ENCODE data around the gene CADPS.

DNA sequence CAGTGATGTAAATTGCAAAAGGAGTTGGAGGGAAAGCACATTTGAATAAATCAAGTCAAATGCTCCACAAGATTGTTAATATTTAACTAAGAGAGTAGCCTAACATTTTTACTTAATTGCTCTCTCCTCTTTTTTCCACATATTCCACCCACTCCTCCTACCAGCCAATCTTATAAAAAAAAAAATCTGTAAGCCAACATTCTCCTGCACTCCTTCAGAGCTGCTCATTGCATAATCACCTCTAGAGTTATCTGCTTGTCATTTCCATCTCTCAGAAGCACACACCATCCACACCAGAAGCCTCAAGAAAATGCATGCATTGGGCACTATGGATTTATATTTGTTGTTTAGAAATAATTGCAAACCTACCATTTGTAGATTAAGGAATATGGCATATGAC, 64.1 kb downstream of the CADPS start:
- TF ChIP-seq, protein P1, sequence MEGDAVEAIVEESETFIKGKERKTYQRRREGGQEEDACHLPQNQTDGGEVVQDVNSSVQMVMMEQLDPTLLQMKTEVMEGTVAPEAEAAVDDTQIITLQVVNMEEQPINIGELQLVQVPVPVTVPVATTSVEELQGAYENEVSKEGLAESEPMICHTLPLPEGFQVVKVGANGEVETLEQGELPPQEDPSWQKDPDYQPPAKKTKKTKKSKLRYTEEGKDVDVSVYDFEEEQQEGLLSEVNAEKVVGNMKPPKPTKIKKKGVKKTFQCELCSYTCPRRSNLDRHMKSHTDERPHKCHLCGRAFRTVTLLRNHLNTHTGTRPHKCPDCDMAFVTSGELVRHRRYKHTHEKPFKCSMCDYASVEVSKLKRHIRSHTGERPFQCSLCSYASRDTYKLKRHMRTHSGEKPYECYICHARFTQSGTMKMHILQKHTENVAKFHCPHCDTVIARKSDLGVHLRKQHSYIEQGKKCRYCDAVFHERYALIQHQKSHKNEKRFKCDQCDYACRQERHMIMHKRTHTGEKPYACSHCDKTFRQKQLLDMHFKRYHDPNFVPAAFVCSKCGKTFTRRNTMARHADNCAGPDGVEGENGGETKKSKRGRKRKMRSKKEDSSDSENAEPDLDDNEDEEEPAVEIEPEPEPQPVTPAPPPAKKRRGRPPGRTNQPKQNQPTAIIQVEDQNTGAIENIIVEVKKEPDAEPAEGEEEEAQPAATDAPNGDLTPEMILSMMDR (conservative IDR thresholded peaks at IDR 0.05; ENCODE audit: low read depth, low read length): no peak
- no peak for TF ChIP-seq EZH2 (IDR thresholded peaks at IDR 0.05; ENCODE audit: low read length, unreplicated experiment)
- TF ChIP-seq EZH2phosphoT487 (IDR thresholded peaks at IDR 0.05; ENCODE audit: borderline replicate concordance, low read length): no peak
